Lower leg skin (tissue), 3 donors: ENCODE measurements around the gene KCNN3.

ENCODE experiments used
- CTCF ChIP-seq, 3 donors: fragments of 450-650 bp; IDR thresholded peaks; one replicate each; pipeline ENCODE4 v1.5.1; 2016; ENCODE audit warnings: antibody characterized with exemption in 3 of 3, mild to moderate bottlenecking in 3 of 3, moderate library complexity in 2 of 3
- POLR2A ChIP-seq, 2 donors: fragments of 450-650 bp; IDR thresholded peaks; one replicate each; pipeline ENCODE4 v1.6.1; 2016 to 2017; ENCODE audit warnings: antibody characterized with exemption in 2 of 2, mild to moderate bottlenecking in 1 of 2, moderate library complexity in 1 of 2

GRCh38 chr1:154659823-154660592 lies 210.1 kb downstream of the KCNN3 start:
- no peak for TF ChIP-seq POLR2A (IDR thresholded peaks at IDR 0.05)
- TF ChIP-seq CTCF (IDR thresholded peaks at IDR 0.05), result no peak
